Activated CD4-positive, alpha-beta T cell treated with anti-CD3 and anti-CD28 coated beads for 24 hours (primary cell): ENCODE measurements around the gene NBEAL2.
A peak's percentile ranks its signal among the peaks of the same experiment; 100 is the strongest.

Experiments
- DNase-seq, 2 donors: peaks; one replicate each; pipeline ENCODE4 v3.0.0-alpha.2; 2020; ENCODE audit warnings: low read depth in 2 of 2

Gene NBEAL2

GRCh38 chr3:46946416-46946815, 33.0 kb upstream of the NBEAL2 start:
- DNase-seq = no peak

- DNase-seq = no peak
Observed at GRCh38 chr3:46946856-46947545, 32.5 kb upstream of the NBEAL2 start.

DNA sequence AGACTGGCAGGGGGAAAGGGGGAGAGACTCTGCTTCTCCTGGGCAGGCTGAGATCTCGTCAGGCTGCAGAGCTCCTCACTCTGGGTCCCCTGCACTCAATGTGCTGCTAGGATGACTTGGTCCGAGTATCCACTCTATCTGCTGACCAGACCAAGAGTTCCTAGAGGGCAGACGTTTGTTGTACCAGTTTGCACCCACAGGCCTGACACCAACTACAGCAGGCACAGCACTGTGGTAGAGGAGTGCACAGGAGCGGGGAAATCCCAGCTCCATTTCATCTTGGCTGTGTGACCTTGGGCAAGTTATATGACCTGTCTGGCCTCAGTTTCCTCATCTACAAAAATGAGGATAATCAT, 31.9 kb upstream of the NBEAL2 start:
- no peak for DNase-seq

DNA sequence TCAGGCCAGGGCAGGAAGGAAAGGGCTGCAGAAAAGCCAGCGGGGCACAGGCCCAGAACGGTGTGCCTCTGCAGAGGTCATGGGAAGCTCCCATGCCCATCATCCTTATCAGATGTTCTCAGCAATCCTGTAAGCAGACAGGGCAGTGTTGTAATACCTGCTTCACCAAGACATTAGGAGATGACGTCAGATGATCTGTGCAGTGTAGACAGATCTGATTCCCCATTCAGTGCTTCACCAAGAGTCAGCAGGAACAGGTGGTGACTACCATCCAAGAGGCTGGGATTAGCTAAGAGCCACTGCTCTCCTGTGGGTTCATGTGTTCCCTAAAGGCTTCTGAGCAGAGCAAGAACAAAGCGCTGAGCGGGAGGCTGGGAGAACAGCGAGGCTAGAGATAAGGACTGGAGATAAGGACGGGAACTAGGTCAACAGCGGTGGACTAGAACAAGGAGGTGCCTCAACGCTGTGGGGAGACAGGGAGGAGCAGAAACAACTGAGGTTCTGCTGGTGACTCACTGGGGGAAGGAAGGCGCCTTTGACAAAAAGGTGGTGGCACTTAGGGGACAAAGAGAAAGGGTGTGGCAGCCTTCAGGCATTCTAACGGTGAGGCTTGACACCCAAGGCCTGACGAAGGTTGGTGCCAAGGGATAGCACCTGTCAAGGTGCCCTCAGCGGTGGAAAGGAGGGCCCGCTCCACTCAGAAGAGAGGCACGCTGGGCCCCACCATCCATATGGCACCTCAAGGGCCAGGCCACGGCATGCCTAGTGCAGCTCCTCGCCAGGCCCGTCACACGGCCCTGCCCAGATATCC, 31.3 kb upstream of the NBEAL2 start:
- DNase-seq = peak in 1 of 2 donors; percentile 42

GRCh38 chr3:46948830-46949671, 30.4 kb upstream of the NBEAL2 start:
- DNase-seq = no peak

- DNase-seq = no peak
Observed at GRCh38 chr3:46950177-46950576, 29.3 kb upstream of the NBEAL2 start.

GRCh38 chr3:46950650-46951241, 28.7 kb upstream of the NBEAL2 start:
- no peak for DNase-seq

DNA sequence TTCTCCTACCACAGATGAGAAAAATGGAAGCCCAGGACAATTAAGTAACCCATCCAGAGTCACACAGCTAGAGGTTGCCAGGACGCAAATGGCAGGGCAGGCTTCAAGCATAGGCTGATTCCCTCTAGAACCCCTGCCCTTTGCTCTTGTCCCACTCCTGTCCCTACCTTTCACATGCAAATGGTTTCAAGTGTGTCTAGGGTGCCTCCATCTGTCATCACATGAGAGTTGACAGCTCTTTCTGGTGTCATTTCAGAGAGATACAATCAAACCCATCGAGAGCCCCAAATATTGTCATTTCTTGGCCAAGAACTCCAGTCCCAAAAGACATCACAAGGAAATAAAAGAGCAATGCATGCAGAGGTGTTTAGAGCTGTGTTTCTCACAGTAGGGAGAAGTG, 26.7 kb upstream of the NBEAL2 start:
- no peak for DNase-seq

- no peak for DNase-seq
Observed at GRCh38 chr3:46953234-46954010, 26.0 kb upstream of the NBEAL2 start.

DNA sequence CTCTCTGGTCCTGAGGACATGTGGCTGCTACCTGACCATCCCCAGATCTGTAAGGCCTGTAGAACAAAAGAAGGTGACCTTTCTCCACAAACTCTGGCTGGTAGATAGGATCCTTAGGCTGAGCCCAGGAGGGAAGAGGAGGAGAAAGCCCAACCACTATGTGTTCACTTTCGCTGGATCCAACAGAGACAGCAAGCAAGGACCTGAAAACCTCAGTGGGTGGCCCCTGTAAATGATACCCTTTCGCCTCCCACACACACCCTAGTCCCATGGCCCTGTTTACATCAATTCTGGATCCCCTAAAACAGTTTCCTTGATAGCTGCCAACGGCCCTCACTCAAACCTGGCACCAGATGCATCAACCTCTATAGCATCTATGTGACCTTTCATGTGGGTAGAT, 25.3 kb upstream of the NBEAL2 start:
- no peak for DNase-seq

DNA sequence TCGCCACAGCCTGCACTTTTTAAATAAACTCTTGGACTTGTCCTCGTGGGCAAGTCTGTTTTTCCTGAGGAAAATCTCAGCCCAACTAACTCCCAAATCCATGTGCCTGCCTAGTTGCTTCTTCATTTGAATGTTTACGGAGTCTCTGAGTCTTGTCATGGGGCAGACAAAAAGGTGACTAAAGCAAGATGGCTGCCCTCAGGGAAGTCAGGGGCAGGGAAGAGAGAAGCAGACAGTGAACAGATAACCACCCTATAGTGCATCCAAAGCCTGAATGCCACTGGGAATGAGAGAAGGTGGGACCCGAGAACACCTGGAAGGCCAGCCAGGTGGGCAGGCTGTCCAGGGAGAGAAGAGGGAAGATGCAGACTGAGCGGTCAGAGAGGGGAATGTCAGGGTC, 24.3 kb upstream of the NBEAL2 start:
- no peak for DNase-seq

DNA sequence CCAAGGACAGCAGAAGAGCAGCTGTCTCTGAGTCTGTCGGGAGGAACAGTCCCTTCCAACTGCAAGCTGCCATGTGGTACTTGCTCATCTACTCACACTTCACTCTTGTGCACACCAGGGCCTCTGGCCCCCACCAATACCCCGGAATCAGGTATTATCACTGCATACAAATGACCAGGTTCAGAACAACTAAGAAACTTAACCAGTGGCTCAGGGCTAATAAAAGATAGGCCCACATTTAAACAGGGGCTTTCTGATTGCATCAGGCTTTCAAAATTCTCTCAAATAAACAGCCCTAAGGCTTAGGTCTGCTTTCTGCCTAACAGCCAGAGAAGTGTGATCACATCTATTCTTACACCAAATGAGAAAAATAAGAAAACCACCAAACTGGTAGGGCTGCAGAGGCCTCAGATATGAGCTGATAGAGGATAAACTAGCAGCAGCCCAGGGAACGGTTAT, 23.6 kb upstream of the NBEAL2 start:
- DNase-seq = no peak

- DNase-seq = no peak
Observed at GRCh38 chr3:46957092-46957820, 22.2 kb upstream of the NBEAL2 start.

- no peak for DNase-seq
Observed at GRCh38 chr3:46958467-46959160, 20.9 kb upstream of the NBEAL2 start.

- DNase-seq = no peak
Observed at GRCh38 chr3:46959161-46959511, 20.3 kb upstream of the NBEAL2 start.

GRCh38 chr3:46960081-46960701, 19.3 kb upstream of the NBEAL2 start:
- no peak for DNase-seq

DNA sequence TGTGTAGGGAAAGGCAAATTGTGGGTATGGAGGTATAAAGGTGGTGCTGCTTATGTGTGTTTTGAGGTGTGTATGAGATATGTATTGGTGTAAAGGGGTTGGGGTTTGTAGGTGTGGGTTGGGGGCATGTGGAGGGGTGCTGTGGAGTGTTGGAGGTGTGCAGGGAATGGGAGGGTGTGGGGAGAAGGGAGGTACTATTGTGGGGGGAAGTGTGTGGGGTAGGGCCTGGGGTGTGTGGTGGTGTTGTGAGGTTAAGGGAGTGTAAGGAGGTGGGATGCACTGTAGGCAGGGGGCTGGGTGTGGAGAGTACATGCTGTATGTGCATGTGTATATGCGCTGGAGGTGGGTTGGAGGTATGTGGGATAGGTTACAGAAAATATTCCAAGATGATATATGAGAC, 18.6 kb upstream of the NBEAL2 start:
- no peak for DNase-seq

DNA sequence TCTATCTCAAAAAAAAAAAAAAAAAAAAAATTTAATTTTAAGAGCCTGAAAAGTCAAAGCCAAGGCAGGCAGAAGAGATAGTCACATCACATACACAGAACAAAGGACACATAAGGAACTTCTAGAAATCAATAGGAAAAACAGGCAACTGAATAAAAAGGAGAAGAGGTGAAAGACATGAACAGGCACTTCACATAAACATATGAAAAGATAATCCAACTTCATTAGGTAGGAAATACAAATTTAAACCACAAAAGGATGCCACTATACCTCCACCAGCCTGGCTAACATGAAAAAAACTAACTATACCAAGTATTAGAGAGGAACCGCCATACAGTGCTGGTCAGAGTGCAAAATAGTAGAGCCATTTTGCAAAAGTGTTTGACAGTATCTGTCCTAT, 17.0 kb upstream of the NBEAL2 start:
- no peak for DNase-seq

DNA sequence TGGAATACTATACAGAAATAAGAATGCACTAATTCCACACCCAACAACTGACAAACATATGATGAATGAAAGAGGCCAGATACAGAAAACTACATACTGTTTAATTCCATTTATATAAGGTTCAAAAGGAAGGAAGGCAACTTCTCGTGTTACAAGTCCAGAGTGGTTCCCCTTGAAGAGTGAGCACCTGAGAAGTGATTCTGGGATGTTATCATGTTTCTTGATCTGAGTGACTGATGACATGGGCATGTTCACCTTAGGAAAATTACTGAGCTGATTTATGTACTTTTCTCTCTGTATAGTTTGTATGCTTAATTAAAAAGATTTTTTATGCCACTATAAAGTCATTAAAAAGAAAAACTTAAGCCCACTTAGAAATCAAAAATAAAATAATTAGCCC, 16.5 kb upstream of the NBEAL2 start:
- no peak for DNase-seq
